Measurements from ENCODE around the gene TINAG.

The TINAG gene

DNA sequence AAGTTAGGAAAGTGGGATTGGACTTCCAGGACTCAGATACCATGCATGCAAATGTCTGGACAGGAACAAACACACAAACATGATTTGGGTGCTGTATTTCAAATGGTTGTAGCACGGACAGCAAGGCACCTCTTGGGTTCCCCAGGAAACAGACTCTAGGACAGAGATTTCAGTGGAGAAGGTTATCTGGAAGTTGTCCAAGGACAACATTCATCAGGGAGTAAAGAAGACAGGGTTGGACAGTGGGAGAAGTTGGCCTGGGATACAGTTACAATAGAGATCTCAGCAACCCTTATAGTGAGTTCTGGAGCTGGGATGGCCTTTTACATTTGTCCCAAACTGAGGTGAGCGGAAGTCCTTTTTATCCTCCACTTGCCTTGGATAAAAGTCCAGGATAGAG lies 19.8 kb upstream of the TINAG start:
- Histone ChIP-seq H3K4me3 (ENCODE audit: low read depth, low read length) (no peak overlapping the region), H3K27ac (no peak overlapping the region)
- TF ChIP-seq, protein P1, sequence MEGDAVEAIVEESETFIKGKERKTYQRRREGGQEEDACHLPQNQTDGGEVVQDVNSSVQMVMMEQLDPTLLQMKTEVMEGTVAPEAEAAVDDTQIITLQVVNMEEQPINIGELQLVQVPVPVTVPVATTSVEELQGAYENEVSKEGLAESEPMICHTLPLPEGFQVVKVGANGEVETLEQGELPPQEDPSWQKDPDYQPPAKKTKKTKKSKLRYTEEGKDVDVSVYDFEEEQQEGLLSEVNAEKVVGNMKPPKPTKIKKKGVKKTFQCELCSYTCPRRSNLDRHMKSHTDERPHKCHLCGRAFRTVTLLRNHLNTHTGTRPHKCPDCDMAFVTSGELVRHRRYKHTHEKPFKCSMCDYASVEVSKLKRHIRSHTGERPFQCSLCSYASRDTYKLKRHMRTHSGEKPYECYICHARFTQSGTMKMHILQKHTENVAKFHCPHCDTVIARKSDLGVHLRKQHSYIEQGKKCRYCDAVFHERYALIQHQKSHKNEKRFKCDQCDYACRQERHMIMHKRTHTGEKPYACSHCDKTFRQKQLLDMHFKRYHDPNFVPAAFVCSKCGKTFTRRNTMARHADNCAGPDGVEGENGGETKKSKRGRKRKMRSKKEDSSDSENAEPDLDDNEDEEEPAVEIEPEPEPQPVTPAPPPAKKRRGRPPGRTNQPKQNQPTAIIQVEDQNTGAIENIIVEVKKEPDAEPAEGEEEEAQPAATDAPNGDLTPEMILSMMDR (IDR thresholded peaks at IDR 0.05) = no peak

DNA sequence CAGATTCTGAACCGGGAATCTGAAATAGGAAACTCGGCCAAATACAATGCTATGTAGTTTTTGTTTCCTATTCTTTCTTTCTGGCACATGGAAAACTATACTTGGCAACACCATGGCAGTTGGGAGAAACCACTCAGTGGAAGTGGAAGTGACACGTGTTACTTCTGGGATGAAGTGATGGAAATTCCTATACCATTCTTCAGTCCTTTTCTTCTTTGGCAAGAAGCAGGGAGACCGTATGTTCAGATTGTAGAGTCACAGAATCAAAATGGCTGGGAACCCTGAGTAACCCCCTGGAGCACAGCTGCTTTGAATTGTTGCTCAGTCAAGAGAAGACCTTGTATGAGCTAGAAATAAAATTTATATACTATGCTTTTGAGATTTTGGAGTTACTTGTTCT lies 18.8 kb upstream of the TINAG start:
- no peak overlapping the region for H3K9ac ChIP-seq
- H3K4me1 ChIP-seq = no peaks in the 10 kb centered on the region
- H2AFZ ChIP-seq = no peak overlapping the region
- H3K27ac ChIP-seq = no peak overlapping the region
- H3K36me3 ChIP-seq (ENCODE audit: control insufficient read depth, insufficient read depth, low read length) = no peaks in the 10 kb centered on the region
- TF ChIP-seq, protein P1 (IDR thresholded peaks at IDR 0.05) = no peak
- H3K4me3 ChIP-seq (ENCODE audit: low read depth, low read length) = no peak overlapping the region
- no peak overlapping the region for H3K4me2 ChIP-seq (ENCODE audit: low read length)
- H3K79me2 ChIP-seq = no peaks in the 10 kb centered on the region
- no peaks in the 10 kb centered on the region for H3K9me3 ChIP-seq (ENCODE audit: control insufficient read depth, low read length)
- no peaks in the 10 kb centered on the region for H3K27me3 ChIP-seq (ENCODE audit: control insufficient read depth, insufficient read depth, low read length)

More for the DNA sequence above, 19.8 kb upstream of the TINAG start:
- H3K9ac ChIP-seq = no peak overlapping the region
- H3K4me1 ChIP-seq = no peaks in the 10 kb centered on the region
- no peaks in the 10 kb centered on the region for H3K9me3 ChIP-seq (ENCODE audit: control insufficient read depth, low read length)
- H3K27me3 ChIP-seq (ENCODE audit: control insufficient read depth, insufficient read depth, low read length) = no peaks in the 10 kb centered on the region
- H2AFZ ChIP-seq = no peak overlapping the region
- H3K79me2 ChIP-seq = no peaks in the 10 kb centered on the region
- H3K36me3 ChIP-seq (ENCODE audit: control insufficient read depth, insufficient read depth, low read length) = no peaks in the 10 kb centered on the region
- no peak overlapping the region for H3K4me2 ChIP-seq (ENCODE audit: low read length)

DNA sequence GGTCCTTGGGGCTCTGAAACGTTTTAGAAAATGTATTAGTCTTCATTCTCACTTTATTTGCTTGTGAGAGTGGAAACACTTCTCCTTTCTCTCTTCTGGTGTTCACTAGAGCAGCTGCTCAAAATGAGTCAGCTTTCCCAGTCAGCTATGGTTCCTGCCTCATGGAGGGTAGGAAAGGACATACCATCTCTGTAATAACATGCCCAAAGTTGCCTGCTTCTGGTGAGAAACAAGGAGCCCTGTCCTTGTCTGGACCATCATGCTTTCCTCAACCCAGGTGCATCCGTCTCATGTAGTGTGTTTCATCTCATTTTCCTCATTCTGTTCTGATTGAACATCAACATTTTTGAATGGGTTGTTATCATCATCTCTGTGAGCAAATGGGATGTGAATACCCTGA lies 17.1 kb upstream of the TINAG start:
- H3K79me2 ChIP-seq = no peaks in the 10 kb centered on the region

DNA sequence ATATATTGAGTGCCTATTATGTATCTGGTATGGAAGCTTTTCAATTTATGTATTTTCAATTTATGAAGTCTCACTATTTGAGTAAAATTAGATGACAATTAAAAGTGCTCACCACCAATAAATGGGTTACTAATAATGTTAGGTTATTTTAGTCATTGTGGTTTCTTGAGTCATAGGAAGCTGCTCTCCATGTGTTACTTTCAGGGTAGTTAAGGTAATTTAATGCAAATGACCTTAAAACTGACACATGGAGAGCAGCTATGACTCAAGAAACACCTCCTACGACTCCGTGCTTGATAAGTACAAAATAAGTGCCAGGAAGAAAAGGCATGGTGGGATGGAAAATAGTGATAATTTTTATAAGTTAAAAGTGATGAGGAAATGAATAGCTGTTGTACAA lies 16.5 kb upstream of the TINAG start:
- Histone ChIP-seq H3K4me2 (ENCODE audit: low read length) (no peak overlapping the region), H2AFZ (no peak overlapping the region), H3K9ac (no peak overlapping the region), H3K79me2 (no peaks in the 10 kb centered on the region), H3K9me3 (ENCODE audit: control insufficient read depth, low read length) (no peaks in the 10 kb centered on the region), H3K27ac (no peak overlapping the region), H3K4me3 (ENCODE audit: low read depth, low read length) (no peak overlapping the region), H3K27me3 (ENCODE audit: control insufficient read depth, insufficient read depth, low read length) (no peaks in the 10 kb centered on the region), H3K36me3 (ENCODE audit: control insufficient read depth, insufficient read depth, low read length) (no peaks in the 10 kb centered on the region), H3K4me1 (no peaks in the 10 kb centered on the region)
- TF ChIP-seq, protein P1 (IDR thresholded peaks at IDR 0.05) = no peak

More for the DNA sequence above, 17.1 kb upstream of the TINAG start:
- H3K27ac ChIP-seq = no peak overlapping the region
- H3K36me3 ChIP-seq (ENCODE audit: control insufficient read depth, insufficient read depth, low read length) = no peaks in the 10 kb centered on the region
- H3K4me1 ChIP-seq = no peaks in the 10 kb centered on the region
- no peak overlapping the region for H3K9ac ChIP-seq
- no peak overlapping the region for H2AFZ ChIP-seq
- TF ChIP-seq, protein P1 (IDR thresholded peaks at IDR 0.05) = no peak
- H3K4me3 ChIP-seq (ENCODE audit: low read depth, low read length) = no peak overlapping the region
- no peak overlapping the region for H3K4me2 ChIP-seq (ENCODE audit: low read length)
- H3K27me3 ChIP-seq (ENCODE audit: control insufficient read depth, insufficient read depth, low read length) = no peaks in the 10 kb centered on the region
- H3K9me3 ChIP-seq (ENCODE audit: control insufficient read depth, low read length) = no peaks in the 10 kb centered on the region

DNA sequence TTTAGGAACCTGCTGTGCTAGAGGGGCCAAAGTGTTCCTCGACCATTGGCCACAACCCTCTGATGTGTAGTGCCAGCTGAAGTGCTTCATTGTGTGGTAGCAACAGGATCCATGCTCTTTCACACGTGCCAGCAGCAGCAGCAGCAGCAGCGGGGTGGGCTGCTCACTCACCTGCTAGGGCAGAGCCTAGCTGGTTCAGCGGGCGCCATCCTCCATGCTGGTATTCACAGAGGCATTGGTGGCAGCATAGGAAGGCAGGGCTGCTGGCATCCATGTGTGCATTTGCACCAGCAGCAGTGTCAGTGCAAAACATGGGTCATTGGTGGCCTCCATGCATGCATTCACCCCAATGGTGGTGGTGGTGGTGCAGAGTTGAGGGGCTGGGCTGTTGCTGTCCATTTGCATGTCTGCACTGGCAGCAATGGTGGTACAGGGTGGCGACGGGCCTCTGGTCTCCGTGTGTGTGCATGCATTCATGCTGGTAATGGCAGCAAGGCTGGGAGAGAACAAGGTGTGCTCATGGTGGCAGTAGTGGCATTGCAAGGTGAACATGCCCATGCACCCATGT lies 13.2 kb upstream of the TINAG start:
- Histone ChIP-seq H3K27me3 (ENCODE audit: control insufficient read depth, insufficient read depth, low read length) (no peaks in the 10 kb centered on the region), H3K9ac (no peak overlapping the region), H3K4me1 (no peaks in the 10 kb centered on the region), H3K27ac (no peak overlapping the region), H2AFZ (no peak overlapping the region), H3K36me3 (ENCODE audit: control insufficient read depth, insufficient read depth, low read length) (no peaks in the 10 kb centered on the region), H3K4me3 (ENCODE audit: low read depth, low read length) (no peak overlapping the region), H3K4me2 (ENCODE audit: low read length) (no peak overlapping the region), H3K79me2 (no peaks in the 10 kb centered on the region), H3K9me3 (ENCODE audit: control insufficient read depth, low read length) (no peaks in the 10 kb centered on the region)
- TF ChIP-seq, protein P1 (IDR thresholded peaks at IDR 0.05) = no peak
